HG02884 (cell line): ENCODE results near the gene ADAM17.

Source experiments
- ATAC-seq: cut with Tn5 transposase; IDR thresholded peaks from one replicate; pipeline ENCODE4 v1.9.1; 2021; ENCODE audit warnings: mild to moderate bottlenecking, moderate library complexity; ENCODE audit not compliant: unreplicated experiment

The ADAM17 gene

DNA sequence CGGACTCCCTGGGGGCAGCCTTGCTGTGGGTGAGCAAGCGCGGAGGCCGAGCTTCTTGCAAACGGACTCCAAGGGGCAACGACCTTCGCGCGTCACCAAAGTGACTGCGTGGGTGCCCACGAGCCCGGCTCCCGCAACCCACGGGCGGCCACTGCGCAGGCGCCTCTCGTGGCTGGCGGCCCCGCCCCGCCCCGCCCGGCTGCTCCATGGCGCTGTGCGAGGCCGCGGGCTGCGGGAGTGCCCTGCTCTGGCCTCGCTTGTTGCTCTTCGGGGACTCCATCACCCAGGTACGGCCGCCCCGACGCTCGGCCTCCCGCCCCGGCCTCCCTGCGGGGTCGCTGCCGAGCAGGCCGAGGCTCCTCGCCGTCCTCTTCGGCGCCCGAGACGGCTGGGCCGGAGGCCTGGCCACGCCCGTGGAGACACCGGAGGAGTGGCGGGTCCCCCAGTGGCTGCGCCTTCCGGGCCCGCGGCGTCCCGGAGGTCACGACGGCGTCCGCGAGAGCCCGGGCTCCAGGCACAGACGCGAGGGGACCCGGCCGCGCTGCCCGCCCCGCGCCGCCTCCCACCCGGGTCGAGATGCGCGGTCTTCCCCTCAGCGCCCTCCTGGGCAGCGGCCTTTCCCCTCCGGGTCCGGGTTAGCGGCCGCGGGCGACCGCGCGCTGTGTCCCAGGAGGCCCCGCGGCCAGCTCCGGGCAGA lies 81.1 kb downstream of the ADAM17 start, which contains the start of gene IAH1:
Gene IAH1, plus strand, starts transcription at position 191 of the 697 bp plus-strand sequence. Its CDS starts 16 bp downstream, at position 207.
- peak; percentile 57 for ATAC-seq

DNA sequence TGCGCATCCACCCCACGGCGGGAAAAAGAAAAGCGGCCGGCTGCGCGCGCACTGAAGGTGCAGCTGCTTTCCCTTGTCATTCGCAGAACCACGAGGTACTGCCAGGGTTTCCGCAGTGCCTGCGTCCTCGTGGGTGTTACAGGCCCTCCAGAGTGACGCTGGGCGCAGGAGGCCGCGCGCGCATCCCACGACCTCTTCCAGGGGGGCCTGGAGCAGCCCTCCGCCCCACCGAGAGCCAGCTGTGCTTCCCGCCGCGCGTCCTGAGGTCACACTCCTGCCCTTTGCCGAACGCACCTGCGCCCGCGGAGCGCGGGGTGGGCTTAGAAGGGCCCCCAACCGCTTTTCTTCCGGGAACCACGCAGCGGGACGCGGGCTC lies 81.7 kb downstream of the ADAM17 start:
- peak; percentile 30 for ATAC-seq

DNA sequence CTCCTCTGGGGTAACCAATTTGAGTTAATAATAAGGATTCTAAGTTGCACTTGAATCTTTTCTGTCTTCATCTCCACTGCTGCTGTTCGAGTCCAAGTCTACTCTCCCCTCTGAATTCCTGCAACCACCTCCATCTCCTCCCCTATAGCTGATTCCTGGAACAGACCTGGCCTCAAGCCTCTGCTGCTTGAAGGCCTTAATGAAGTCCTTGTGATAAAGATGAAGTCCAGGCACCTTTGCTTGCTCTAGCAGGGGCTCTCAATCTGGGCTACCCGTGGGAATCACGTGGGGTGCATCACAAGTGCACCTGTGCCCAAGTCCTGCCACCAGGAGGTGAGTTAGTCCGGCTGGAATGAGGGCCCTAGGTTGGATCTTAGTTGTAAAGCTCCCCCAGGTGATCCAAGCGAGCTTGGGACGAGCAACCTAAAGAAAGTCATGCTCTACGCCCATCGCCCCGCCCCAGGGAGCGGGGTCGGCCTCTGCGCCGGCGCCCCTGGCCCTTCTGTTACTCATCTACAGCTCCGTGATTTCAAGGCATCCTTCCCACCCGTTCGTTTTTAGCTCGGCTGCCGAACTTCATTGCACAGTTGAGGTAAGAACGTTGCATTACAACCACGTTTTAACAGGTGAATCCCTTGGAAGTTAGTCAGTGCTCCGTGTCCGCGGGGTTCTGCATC lies 82.2 kb downstream of the ADAM17 start:
- no peak for ATAC-seq

DNA sequence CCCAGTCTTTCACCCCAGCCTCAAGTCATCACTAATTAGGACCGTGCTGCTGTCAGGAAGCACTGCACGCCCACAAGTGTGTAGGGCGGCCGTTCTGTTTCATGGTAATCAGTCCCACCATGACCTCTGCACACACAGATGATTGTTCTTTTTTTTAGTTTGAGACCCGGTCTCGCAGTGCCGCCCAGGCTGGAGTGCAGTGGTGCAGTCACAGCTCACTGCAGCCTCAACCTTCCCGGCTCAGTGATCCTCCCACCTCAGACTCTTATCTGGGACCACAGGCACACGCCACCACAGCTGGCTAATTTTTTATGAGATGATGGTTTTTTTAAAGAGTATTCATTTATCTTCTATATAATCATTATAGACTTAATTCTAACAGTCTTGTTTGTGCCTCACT lies 83.1 kb downstream of the ADAM17 start:
- ATAC-seq, result no peak

DNA sequence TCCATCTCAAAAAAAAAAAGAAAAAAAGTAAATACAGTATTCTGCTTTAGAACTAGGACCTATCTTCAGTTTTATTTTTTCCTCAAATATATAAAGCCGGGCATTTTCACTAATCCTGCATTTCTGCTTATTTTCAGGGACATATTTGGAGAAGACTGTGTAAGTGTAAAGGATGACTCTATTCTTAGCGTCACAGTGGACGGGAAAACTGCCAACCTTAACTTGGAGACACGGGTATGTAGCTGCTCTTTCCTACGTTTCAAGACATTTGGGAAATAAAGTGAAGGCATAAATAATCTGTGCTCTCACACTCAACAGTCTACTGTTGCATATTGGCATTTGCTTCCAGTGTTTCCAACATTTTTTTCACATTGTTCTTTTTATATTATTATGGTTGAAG lies 84.4 kb downstream of the ADAM17 start:
- ATAC-seq, result no peak

DNA sequence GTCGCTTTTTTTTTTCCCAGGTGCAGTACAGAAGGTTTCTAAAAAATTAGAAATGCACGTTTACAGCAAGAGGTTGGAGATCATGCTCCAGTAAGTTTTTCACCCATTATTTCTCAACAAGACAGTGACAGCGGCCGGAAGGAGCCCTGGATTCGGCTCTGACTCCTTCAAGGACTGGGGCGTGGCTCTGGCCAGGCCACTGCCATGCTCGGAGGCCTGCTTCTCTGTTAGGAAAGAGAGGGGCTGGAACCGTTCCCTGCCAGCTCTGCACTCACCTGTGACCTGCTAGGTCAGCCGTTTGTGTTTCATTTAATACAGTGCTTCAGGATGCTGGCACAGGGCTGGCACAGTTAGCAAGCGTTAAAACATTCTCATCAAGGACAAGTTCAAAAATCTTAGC lies 87.9 kb downstream of the ADAM17 start:
- no peak for ATAC-seq

DNA sequence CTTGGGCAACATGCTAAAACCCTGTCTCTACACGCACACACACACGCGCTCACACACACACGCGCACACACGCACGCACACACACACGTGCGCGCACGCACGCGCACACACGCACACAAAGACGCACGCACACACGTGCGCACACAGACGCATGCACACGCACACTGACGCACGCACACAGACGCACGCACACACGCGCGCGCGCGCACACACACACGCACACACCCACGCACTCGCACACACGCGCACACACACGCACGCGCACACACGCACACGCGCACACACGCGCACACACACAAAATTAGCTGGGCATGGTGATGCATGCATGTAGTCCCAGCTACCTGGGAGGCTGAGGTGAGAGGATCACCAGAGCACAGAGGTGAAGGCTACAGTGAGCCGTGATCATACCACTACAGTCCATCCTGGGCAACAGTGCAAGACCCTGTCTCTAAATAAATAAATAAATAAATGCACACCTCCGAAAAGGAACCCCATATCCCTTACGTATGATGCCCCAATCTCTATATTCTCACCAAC lies 89.4 kb downstream of the ADAM17 start:
- ATAC-seq, result no peak

DNA sequence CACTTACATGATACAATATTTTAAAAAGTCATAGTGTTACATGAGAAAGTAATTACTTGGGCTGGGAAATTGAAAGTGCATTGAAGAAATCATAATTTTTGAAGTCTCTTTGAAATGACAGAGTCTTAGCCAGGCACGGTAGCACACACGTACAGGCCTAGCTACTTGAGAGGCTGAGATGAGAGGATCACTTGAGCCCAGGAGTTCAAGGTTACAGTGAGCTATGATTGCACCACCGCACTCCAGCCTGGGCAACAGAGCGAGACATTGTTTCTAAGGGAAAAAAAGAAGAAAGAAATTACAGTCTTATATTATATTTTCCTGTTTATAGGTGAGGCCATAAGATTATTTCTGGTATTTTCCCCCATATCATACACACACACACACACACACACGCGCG lies 90.5 kb downstream of the ADAM17 start:
- ATAC-seq, result no peak

DNA sequence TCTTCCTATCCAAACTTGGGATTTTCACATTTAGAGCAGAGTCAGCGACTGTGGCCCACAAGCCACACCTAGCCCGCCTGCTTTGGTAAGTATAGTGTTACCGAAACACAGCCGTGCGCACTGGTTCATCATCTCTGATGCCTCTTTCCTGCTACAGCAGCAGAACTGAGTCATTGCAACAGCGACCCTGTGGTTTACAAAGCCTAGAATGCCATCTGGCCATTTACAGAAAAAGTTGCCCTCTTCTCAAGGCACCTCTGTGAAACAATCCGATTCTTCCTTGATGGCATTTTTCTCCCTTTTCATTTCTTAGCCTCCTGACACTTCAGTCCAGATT lies 92.0 kb downstream of the ADAM17 start:
- ATAC-seq, result no peak

DNA sequence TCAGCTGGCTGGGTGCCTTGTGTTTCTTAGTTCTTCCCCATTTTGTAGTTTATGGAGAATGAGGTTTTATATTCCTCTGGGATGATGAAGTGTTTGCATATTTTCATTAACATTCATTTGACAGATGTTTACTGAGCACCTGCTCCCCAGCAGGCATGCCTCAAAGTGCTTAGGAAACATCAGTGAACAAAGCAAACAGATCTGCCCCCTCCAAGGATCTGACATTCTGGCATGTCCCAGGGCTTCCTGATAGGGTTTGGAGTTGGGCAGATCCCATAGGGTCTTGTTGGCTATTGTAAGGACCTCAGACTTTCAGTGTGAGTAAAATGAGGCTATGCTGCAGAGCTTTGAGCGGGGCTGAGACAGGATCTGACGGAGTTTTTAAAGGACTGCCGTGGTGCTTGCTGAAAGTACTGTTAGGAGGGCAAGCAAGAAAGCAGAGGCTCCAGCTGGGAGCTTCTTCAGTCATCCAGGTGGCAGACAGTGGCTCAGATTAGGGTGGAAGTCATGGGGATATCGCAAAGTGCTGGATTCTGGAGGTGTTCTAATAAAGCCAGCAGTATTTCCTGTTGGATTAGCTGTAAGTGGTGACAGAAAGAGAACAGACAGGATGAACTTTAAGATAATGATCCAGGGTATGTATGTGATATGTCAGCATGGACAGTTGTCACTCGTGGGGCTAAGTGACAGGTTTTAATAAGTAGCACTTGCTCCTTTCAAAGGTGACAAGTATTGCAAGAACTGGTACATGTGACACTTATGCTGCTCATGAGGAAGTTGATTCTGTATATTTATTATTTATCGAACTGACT lies 92.5 kb downstream of the ADAM17 start:
- ATAC-seq, result no peak

DNA sequence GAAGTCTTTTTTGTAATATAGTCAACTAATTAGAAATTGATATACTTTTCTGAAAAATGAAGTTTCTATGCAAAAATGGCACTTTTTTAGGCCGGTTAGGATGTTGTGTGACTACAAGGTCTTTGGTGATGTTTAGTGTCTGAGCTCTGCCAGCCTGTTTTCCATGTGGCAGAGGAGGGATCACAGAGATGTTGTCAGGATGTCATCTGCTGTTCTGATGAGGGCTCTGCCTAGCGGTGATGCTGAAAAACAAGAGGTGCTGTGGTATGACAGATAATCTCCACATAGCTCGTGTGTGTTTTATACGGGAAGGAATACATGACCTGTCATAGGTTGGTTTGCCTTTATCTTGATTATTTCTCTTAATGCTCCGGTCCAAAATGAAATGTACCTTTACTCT lies 93.3 kb downstream of the ADAM17 start:
- no peak for ATAC-seq

DNA sequence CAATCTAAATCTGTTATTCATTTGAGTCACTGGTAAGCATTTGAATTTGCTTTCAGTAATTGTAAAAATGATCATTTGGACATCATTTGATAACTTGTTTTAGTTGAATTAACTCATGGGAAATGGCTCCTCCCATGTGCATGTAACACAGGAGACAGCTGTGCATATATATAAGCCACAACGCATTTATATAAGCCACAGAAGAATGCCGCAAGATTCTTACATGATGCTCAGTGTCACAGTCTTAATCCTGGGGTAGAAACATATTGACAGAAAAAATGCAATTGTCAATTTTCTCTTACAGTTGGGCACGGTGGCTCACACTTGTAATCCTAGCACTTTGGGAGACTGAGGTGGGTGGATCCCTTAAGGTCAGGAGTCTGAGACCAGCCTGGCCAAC lies 94.6 kb downstream of the ADAM17 start:
- no peak for ATAC-seq

DNA sequence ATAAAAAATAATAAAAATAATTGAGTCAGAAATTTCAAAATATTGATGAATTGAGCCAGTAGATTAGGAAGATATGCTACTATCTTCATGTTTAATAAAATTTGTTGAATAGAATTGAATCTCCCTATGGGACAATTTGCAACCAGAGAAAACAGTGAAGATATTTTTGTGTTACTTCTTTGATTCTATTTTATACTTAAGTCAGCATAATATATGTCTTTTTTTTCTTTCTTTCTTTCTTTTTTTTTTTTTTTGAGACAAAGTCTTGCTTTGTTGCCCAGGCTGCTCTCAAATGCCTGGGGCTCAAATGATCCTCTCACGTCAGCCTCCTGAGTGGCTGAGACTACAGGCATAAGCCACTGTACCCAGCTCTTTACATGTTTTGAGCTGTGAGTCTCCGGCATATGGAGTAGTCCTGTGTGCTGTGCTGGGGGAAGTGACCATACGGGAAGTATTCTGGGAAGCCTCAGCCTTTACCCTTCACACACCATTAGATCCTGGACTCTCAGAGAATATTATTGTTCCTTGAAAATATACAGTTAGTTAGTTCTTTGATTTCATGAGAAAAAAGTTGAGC lies 95.1 kb downstream of the ADAM17 start:
- ATAC-seq, result no peak

DNA sequence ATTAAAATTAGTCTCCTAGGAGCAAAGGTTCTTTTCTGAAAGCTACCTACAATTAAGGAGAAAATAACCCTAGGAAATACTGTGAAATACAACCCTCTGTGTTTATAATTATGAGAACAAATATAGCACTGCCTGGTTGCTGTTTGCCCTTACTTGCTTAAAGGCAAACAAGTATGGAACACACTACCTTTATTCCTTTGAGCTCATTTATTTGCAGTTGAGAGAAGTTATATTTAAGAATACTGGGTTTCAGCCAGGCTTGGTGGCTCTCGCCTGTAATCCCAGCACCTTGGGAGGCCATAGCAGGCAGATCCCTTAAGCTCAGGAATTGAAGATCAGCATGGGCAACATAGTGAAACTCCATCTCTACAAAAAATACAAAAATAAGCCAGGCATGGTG lies 104.4 kb downstream of the ADAM17 start:
- no peak for ATAC-seq

DNA sequence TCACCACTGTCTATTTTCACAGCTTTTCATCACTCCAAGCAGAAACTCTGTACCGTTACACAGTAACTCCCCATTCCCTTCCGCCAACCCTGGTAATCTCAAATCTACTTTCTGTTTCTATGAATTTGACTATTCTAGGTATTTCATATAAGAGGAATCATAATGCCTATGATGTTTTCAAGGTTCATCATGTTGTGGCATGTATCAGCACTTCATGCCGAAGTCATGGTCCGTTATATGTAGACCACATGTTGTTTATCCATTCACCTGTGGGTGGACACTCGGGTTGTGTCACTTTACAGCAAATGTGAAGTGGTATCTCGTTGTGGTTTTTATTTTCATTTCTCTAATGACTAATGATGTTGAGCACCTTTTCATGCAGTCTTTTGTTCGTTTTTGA lies 110.5 kb downstream of the ADAM17 start:
- ATAC-seq, result no peak

DNA sequence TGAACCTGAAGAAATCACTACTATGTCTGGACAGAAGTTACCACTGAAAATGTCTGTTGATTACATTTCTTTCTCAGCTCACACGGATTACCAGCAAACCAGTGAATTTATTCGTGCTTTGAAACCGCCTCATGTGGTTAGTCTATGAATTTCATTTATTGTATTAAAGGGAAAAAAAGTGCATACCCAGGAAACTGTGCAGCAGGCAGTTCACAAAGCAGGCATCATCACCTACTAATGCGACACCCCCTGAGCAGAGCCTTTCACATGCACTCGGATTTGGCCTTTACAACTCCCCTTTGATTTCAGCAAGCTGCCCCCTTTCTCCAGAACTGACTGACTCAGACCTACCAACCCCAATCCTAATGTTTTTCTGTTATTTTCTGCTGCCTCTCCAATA lies 112.1 kb downstream of the ADAM17 start:
- no peak for ATAC-seq

DNA sequence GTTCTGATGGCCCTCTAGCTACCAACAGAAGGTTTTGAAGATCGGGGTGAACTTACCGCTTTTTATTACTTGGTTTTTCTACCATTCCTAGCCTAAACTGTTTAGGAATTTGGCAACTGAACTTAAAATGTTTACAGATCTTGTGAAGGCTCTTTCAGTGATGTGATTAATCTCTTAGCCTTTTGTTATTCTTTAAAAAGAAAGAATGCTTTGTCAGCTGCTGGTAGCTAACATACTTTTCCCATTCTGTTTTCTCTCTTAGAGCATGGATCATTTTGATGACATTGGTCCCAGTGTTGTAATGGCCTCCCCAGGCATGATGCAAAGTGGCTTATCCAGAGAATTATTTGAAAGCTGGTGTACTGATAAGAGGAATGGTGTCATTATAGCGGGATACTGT lies 114.1 kb downstream of the ADAM17 start:
- ATAC-seq, result no peak

DNA sequence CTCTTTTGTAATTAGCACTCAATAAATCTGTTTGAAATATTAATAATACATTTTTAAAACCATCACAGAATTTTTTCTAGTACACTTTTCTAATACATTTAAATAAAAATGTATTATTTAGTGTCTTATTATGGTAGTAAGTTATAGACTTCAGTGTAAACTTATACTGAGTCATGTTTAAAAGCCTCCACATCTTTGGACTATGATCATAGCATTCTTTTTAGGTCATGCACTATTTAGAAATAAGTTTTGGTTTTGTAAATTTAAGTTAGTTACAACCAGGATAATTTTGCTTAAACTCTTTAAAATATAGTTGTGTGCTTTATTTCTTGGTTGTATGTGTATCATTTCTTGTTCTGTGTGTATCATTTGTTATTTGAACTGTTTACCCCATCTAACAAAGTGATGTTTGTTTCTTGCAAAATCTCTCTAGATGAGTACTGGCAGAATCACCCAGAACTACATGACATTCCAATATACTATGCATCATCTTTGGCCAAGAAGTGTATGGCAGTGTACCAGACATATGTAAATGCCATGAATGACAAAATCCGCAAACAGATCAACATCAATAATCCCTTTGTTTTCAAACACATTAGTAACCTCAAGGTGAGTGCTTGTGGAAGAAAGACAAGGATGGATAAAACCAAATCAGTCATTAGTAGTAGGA lies 115.4 kb downstream of the ADAM17 start:
- ATAC-seq, result no peak

DNA sequence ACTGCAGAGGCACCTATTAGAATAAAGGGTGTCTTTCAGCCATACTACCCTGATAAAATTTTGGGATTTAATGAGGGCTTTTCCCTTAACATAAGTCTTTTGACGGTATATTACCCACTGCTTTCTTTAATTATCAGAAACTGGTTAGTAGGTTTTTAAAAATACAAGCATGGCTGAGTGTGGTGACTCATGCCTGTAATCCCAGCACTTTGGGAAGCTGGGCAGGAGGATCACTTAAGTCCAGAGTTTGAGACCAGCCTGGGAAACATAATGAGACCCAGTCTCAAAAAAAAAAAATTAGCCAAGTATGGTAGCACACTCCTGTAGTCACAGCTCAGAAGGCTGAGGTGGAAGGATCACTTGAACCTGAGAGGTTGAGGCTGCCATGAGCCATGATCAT lies 116.1 kb downstream of the ADAM17 start:
- no peak for ATAC-seq
